ENCODE results near the gene ZNF334. TPM values are rescaled to one million over a fixed set of nuclear protein-coding genes. Genes with fewer than 3 reads are reported as not detected.

The ZNF334 gene
- total RNA-seq, 1 experiment from 2014 or later, result 19.5 TPM

- Histone ChIP-seq H3K56ac (ENCODE audit: insufficient read length, low read depth, low read length) (no peak overlapping the region), H4K91ac (ENCODE audit: insufficient read length, low read depth, low read length) (no peak overlapping the region), H2BK12ac (ENCODE audit: insufficient read length, low read depth, low read length) (no peak overlapping the region), H3K4ac (ENCODE audit: low read depth, low read length) (no peak overlapping the region), H3K4me2 (ENCODE audit: insufficient read depth, insufficient read length, low read length) (no peak overlapping the region), H3K4me1 (ENCODE audit: insufficient read depth, low read length) (peaks cover 7% of the 10 kb centered on the region; the same call in 1 of the 2 replicates), H3K9ac (ENCODE audit: extremely low read depth, insufficient read length, low read length) (no peak overlapping the region), H4K20me1 (ENCODE audit: control insufficient read depth, insufficient read depth, insufficient read length) (no peaks in the 10 kb centered on the region), H3K23me2 (ENCODE audit: insufficient read length, low read depth, low read length, poor library complexity, severe bottlenecking) (peaks cover 5% of the 10 kb centered on the region), H3K27ac (ENCODE audit: insufficient read length, low read depth, low read length) (no peak overlapping the region), H2BK20ac (ENCODE audit: low read depth, low read length, poor library complexity, severe bottlenecking) (no peak overlapping the region), H3K79me1 (ENCODE audit: insufficient read depth, low read depth, low read length, poor library complexity, severe bottlenecking) (no peaks in the 10 kb centered on the region), H2BK120ac (ENCODE audit: low read depth, low read length, poor library complexity, severe bottlenecking) (no peak overlapping the region), H3K27me3 (ENCODE audit: insufficient read depth, low read length) (no peaks in the 10 kb centered on the region), H3K23ac (ENCODE audit: insufficient read length, low read depth, low read length) (no peak overlapping the region), H2BK15ac (ENCODE audit: low read depth, low read length) (no peak overlapping the region), H3K18ac (ENCODE audit: insufficient read length, low read depth, low read length) (no peak overlapping the region), H3K79me2 (ENCODE audit: insufficient read depth, low read length) (no peaks in the 10 kb centered on the region), H4K5ac (ENCODE audit: insufficient read length, low read depth, low read length) (no peak overlapping the region), H4K8ac (replicated peaks; ENCODE audit: insufficient read length, low read depth, low read length) (no peak overlapping the region), H2AK5ac (ENCODE audit: insufficient read length, low read length) (no peak overlapping the region), H3K14ac (ENCODE audit: insufficient read depth, low read length) (no peak overlapping the region), H3K9me3 (ENCODE audit: control insufficient read depth, low read depth, low read length) (no peaks in the 10 kb centered on the region), H2BK5ac (ENCODE audit: insufficient read length, low read length) (no peak overlapping the region), H2AFZ (ENCODE audit: low read length) (no peak overlapping the region), H3T11ph (ENCODE audit: low read length) (no peak overlapping the region)
- peak overlapping the region in 1 of 3 experiments; percentile 59; a peak in 1 of 7 replicates for H3K27ac Mint-ChIP-seq
- H3K4me1 Mint-ChIP-seq, result peaks cover 44 to 54% of the 10 kb centered on the region in 2 experiments
- no peak for TF ChIP-seq CTCF (conservative IDR thresholded peaks at IDR 0.05)
- WGBS (ENCODE audit: extremely low coverage, insufficient read length, low lambda C conversion rate), result no CpG with 5 or more reads among the region's 5 CpGs
- no peak overlapping the region for H3K4me3 Mint-ChIP-seq
- DNase-seq, result no peak
- no peaks in the 10 kb centered on the region for H3K36me3 Mint-ChIP-seq (ENCODE audit: insufficient read depth in 1 of 3, low read depth in 3 of 3)
- no peaks in the 10 kb centered on the region for H3K9me3 Mint-ChIP-seq
- no peaks in the 10 kb centered on the region for H3K27me3 Mint-ChIP-seq (ENCODE audit: low read depth)
These were observed 45.2 kb upstream of the ZNF334 start for GRCh38 chr20:46558511-46558959.

All from H9 (cell line).